NCI-H774 (cell line): ENCODE results near the gene IRX3.
"Not testable (repeated sequence)": the region's sequence is repeated elsewhere in the genome, so short reads cannot be mapped to it uniquely, and the experiment has no call there.

Experiments
- DNase-seq: peaks from one replicate; lab custom pipeline; 2025; lab: John Stamatoyannopoulos, UW

Gene IRX3

GRCh38 chr16:54275956-54276355, 10.6 kb downstream of the IRX3 start:
- DNase-seq: no peak

- no peak for DNase-seq
Observed at GRCh38 chr16:54273566-54273965, 13.0 kb downstream of the IRX3 start.

GRCh38 chr16:54270711-54271110, 15.9 kb downstream of the IRX3 start:
- DNase-seq: no peak

- DNase-seq: no peak
Observed at GRCh38 chr16:54269461-54269860, 17.1 kb downstream of the IRX3 start.

GRCh38 chr16:54268766-54269165, 17.8 kb downstream of the IRX3 start:
- no peak for DNase-seq

GRCh38 chr16:54268340-54268739, 18.2 kb downstream of the IRX3 start:
- DNase-seq: no peak

- DNase-seq: no peak
Observed at GRCh38 chr16:54266363-54266955, 20.1 kb downstream of the IRX3 start.

- DNase-seq: no peak
Observed at GRCh38 chr16:54265575-54266107, 20.9 kb downstream of the IRX3 start.

GRCh38 chr16:54253118-54253517, 33.5 kb downstream of the IRX3 start:
- no peak for DNase-seq

GRCh38 chr16:54248863-54249710, 37.5 kb downstream of the IRX3 start:
- no peak for DNase-seq

GRCh38 chr16:54247705-54248104, 38.9 kb downstream of the IRX3 start:
- not testable (repeated sequence) for DNase-seq

GRCh38 chr16:54246454-54246821, 40.1 kb downstream of the IRX3 start:
- DNase-seq: no peak

- DNase-seq: no peak
Observed at GRCh38 chr16:54245788-54246453, 40.7 kb downstream of the IRX3 start.

GRCh38 chr16:54244061-54244886, 42.3 kb downstream of the IRX3 start:
- no peak for DNase-seq

GRCh38 chr16:54243202-54243601, 43.4 kb downstream of the IRX3 start:
- DNase-seq: no peak

- DNase-seq: no peak
Observed at GRCh38 chr16:54242199-54242598, 44.4 kb downstream of the IRX3 start.

GRCh38 chr16:54241525-54241924, 45.1 kb downstream of the IRX3 start:
- no peak for DNase-seq

GRCh38 chr16:54240271-54241129, 46.1 kb downstream of the IRX3 start:
- no peak for DNase-seq

- no peak for DNase-seq
Observed at GRCh38 chr16:54239456-54239855, 47.1 kb downstream of the IRX3 start.

GRCh38 chr16:54236773-54237172, 49.8 kb downstream of the IRX3 start:
- DNase-seq: no peak

GRCh38 chr16:54233615-54234014, 53.0 kb downstream of the IRX3 start:
- no peak for DNase-seq
